Lower leg skin (tissue), 3 donors: Measurements from ENCODE around the gene MMP11.

ENCODE experiments used
- POLR2A ChIP-seq, 2 donors: fragments of 450-650 bp; IDR thresholded peaks; one replicate each; pipeline ENCODE4 v1.6.1; 2016 to 2017; ENCODE audit warnings: antibody characterized with exemption in 2 of 2, mild to moderate bottlenecking in 1 of 2, moderate library complexity in 1 of 2
- TF ChIP-seq, protein P1 (sequence below), 3 donors: fragments of 450-650 bp; IDR thresholded peaks; one replicate each; pipeline ENCODE4 v1.5.1; 2016; ENCODE audit warnings: antibody characterized with exemption in 3 of 3, mild to moderate bottlenecking in 3 of 3, moderate library complexity in 2 of 3

DNA sequence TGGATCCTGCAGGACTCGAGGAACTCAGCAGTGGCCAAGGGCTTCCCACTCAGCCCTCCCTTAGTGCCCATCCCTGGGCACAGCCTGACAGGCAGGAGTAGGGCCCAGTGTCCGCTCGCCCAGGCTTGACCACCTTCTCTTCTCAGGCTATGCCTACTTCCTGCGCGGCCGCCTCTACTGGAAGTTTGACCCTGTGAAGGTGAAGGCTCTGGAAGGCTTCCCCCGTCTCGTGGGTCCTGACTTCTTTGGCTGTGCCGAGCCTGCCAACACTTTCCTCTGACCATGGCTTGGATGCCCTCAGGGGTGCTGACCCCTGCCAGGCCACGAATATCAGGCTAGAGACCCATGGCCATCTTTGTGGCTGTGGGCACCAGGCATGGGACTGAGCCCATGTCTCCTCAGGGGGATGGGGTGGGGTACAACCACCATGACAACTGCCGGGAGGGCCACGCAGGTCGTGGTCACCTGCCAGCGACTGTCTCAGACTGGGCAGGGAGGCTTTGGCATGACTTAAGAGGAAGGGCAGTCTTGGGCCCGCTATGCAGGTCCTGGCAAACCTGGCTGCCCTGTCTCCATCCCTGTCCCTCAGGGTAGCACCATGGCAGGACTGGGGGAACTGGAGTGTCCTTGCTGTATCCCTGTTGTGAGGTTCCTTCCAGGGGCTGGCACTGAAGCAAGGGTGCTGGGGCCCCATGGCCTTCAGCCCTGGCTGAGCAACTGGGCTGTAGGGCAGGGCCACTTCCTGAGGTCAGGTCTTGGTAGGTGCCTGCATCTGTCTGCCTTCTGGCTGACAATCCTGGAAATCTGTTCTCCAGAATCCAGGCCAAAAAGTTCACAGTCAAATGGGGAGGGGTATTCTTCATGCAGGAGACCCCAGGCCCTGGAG lies 10.9 kb downstream of the MMP11 start:
- TF ChIP-seq, protein P1, sequence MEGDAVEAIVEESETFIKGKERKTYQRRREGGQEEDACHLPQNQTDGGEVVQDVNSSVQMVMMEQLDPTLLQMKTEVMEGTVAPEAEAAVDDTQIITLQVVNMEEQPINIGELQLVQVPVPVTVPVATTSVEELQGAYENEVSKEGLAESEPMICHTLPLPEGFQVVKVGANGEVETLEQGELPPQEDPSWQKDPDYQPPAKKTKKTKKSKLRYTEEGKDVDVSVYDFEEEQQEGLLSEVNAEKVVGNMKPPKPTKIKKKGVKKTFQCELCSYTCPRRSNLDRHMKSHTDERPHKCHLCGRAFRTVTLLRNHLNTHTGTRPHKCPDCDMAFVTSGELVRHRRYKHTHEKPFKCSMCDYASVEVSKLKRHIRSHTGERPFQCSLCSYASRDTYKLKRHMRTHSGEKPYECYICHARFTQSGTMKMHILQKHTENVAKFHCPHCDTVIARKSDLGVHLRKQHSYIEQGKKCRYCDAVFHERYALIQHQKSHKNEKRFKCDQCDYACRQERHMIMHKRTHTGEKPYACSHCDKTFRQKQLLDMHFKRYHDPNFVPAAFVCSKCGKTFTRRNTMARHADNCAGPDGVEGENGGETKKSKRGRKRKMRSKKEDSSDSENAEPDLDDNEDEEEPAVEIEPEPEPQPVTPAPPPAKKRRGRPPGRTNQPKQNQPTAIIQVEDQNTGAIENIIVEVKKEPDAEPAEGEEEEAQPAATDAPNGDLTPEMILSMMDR (IDR thresholded peaks at IDR 0.05): no peak
- no peak for TF ChIP-seq POLR2A (IDR thresholded peaks at IDR 0.05)
